HG02840 (cell line): ENCODE data around the gene KIN.
"Not testable (repeated sequence)": the region's sequence is repeated elsewhere in the genome, so short reads cannot be mapped to it uniquely, and the experiment has no call there.

Experiments used
- ATAC-seq: cut with Tn5 transposase; IDR thresholded peaks from one replicate; pipeline ENCODE4 v1.9.1; 2021; ENCODE audit warnings: mild to moderate bottlenecking, moderate library complexity, moderate number of reproducible peaks; ENCODE audit not compliant: unreplicated experiment, low FRiP score

KIN gene

GRCh38 chr10:7744307-7744706, 43.5 kb downstream of the KIN start:
- ATAC-seq = no peak

- ATAC-seq = no peak
Observed at GRCh38 chr10:7738536-7739407, 49.0 kb downstream of the KIN start.

- ATAC-seq = no peak
Observed at GRCh38 chr10:7734821-7735220, 53.0 kb downstream of the KIN start.

- ATAC-seq = no peak
Observed at GRCh38 chr10:7722927-7723529, 64.8 kb downstream of the KIN start.

GRCh38 chr10:7720478-7720877, 67.3 kb downstream of the KIN start:
- no peak for ATAC-seq

GRCh38 chr10:7718685-7719084, 69.1 kb downstream of the KIN start:
- ATAC-seq = no peak

- no peak for ATAC-seq
Observed at GRCh38 chr10:7717767-7718166, 70.0 kb downstream of the KIN start.

- no peak for ATAC-seq
Observed at GRCh38 chr10:7715515-7715914, 72.3 kb downstream of the KIN start.

GRCh38 chr10:7711075-7711474, 76.7 kb downstream of the KIN start:
- ATAC-seq = not testable (repeated sequence)

- ATAC-seq = no peak
Observed at GRCh38 chr10:7710446-7710845, 77.3 kb downstream of the KIN start.

GRCh38 chr10:7708832-7709231, 79.0 kb downstream of the KIN start:
- ATAC-seq = no peak

GRCh38 chr10:7707858-7708622, 79.8 kb downstream of the KIN start:
- ATAC-seq = no peak

- ATAC-seq = no peak
Observed at GRCh38 chr10:7707102-7707501, 80.7 kb downstream of the KIN start.

- no peak for ATAC-seq
Observed at GRCh38 chr10:7706534-7707073, 81.2 kb downstream of the KIN start.

GRCh38 chr10:7705341-7705740, 82.5 kb downstream of the KIN start:
- no peak for ATAC-seq

- no peak for ATAC-seq
Observed at GRCh38 chr10:7704071-7705016, 83.4 kb downstream of the KIN start.

GRCh38 chr10:7703140-7703539, 84.7 kb downstream of the KIN start, which contains the start of gene ITIH2:
ITIH2 (plus strand) TSS chr10:7703316; CDS start chr10:7703435, 119 bp downstream.
- no peak for ATAC-seq

GRCh38 chr10:7702288-7702812, 85.4 kb downstream of the KIN start:
- no peak for ATAC-seq

GRCh38 chr10:7701158-7701742, 86.5 kb downstream of the KIN start:
- no peak for ATAC-seq
